NCI-H1105 (cell line): ENCODE measurements around the gene LRCH1.

Experiments
- DNase-seq: peaks from one replicate; lab custom pipeline; 2025; lab: John Stamatoyannopoulos, UW

LRCH1 gene

GRCh38 chr13:46615888-46616531 lies 63.0 kb downstream of the LRCH1 start:
- no peak for DNase-seq

- no peak for DNase-seq
These were observed 64.3 kb downstream of the LRCH1 start for GRCh38 chr13:46617229-46617721.

GRCh38 chr13:46617885-46618284 lies 64.9 kb downstream of the LRCH1 start:
- no peak for DNase-seq

GRCh38 chr13:46618694-46619254 lies 65.8 kb downstream of the LRCH1 start:
- DNase-seq = no peak

GRCh38 chr13:46620029-46620428 lies 67.1 kb downstream of the LRCH1 start:
- DNase-seq = no peak

GRCh38 chr13:46620471-46620870 lies 67.5 kb downstream of the LRCH1 start:
- DNase-seq = no peak

GRCh38 chr13:46621133-46621532 lies 68.2 kb downstream of the LRCH1 start:
- DNase-seq = no peak

GRCh38 chr13:46621792-46622629 lies 69.0 kb downstream of the LRCH1 start:
- no peak for DNase-seq

- DNase-seq = peak; percentile 60
These were observed 69.8 kb downstream of the LRCH1 start for GRCh38 chr13:46622630-46623256.

- DNase-seq = no peak
These were observed 71.4 kb downstream of the LRCH1 start for GRCh38 chr13:46624353-46624752.

- no peak for DNase-seq
These were observed 71.9 kb downstream of the LRCH1 start for GRCh38 chr13:46624821-46625220.

- no peak for DNase-seq
These were observed 74.5 kb downstream of the LRCH1 start for GRCh38 chr13:46627462-46627861.

- no peak for DNase-seq
These were observed 75.8 kb downstream of the LRCH1 start for GRCh38 chr13:46628622-46629365.

- DNase-seq = no peak
These were observed 76.9 kb downstream of the LRCH1 start for GRCh38 chr13:46629811-46630413.

GRCh38 chr13:46630431-46631178 lies 77.6 kb downstream of the LRCH1 start:
- DNase-seq = no peak

- DNase-seq = no peak
These were observed 78.2 kb downstream of the LRCH1 start for GRCh38 chr13:46631179-46631542.

GRCh38 chr13:46632176-46632575 lies 79.2 kb downstream of the LRCH1 start:
- no peak for DNase-seq

GRCh38 chr13:46633416-46633815 lies 80.4 kb downstream of the LRCH1 start:
- no peak for DNase-seq

GRCh38 chr13:46636451-46636850 lies 83.5 kb downstream of the LRCH1 start:
- no peak for DNase-seq

GRCh38 chr13:46637213-46637612 lies 84.2 kb downstream of the LRCH1 start:
- no peak for DNase-seq

GRCh38 chr13:46638262-46638661 lies 85.3 kb downstream of the LRCH1 start:
- DNase-seq = no peak
